Smooth muscle cell (in vitro differentiated cells): ENCODE data around the gene HOPX. TPM values are rescaled to one million over a fixed set of nuclear protein-coding genes. Genes with fewer than 3 reads are reported as not detected.
A peak's percentile ranks its signal among the peaks of the same experiment; 100 is the strongest.

Source experiments
- DNase-seq: peaks from one replicate; lab custom pipeline; 2025; ENCODE audit not compliant: unreplicated experiment; lab: John Stamatoyannopoulos, UW
- H2AFZ ChIP-seq: fragments of 200-600 bp; sonication (generic); 2 replicates; pipeline ENCODE4 v1.6.0; 2016; ENCODE audit warnings: antibody characterized with exemption, low read depth, mild to moderate bottlenecking
- H3F3A ChIP-seq: fragments of 200-600 bp; sonication (generic); 2 replicates; pipeline ENCODE4 v1.6.0; 2017; ENCODE audit warnings: antibody characterized with exemption, low read depth
- H3K27ac ChIP-seq: fragments of 200-600 bp; sonication (generic); 2 replicates; pipeline ENCODE4 v1.5.1; 2016; ENCODE audit warnings: low read depth, mild to moderate bottlenecking
- H3K27me3 ChIP-seq: fragments of 200-600 bp; sonication (generic); 2 replicates; pipeline ENCODE4 v1.6.1; 2016; ENCODE audit warnings: low read depth, mild to moderate bottlenecking
- H3K36me3 ChIP-seq: fragments of 200-600 bp; sonication (generic); 2 replicates; pipeline ENCODE4 v1.5.1; 2016; ENCODE audit warnings: low read depth
- H3K4me1 ChIP-seq: fragments of 200-600 bp; sonication (generic); 2 replicates; pipeline ENCODE4 v1.5.1; 2016; ENCODE audit warnings: low read depth
- H3K4me2 ChIP-seq: fragments of 200-600 bp; sonication (generic); 2 replicates; pipeline ENCODE4 v1.6.0; 2016; ENCODE audit warnings: mild to moderate bottlenecking
- H3K4me3 ChIP-seq: fragments of 200-600 bp; sonication (generic); 2 replicates; pipeline ENCODE4 v1.5.1; 2016; ENCODE audit warnings: mild to moderate bottlenecking
- H3K79me2 ChIP-seq: fragments of 200-600 bp; sonication (generic); 2 replicates; pipeline ENCODE4 v1.6.0; 2016; ENCODE audit warnings: low read depth, mild to moderate bottlenecking
- H3K9ac ChIP-seq: fragments of 200-600 bp; sonication (generic); 2 replicates; pipeline ENCODE4 v1.6.0; 2016; ENCODE audit warnings: low read depth
- H3K9me3 ChIP-seq: fragments of 200-600 bp; sonication (generic); replicated peaks from 2 replicates; pipeline ENCODE4 v1.5.1; 2016; ENCODE audit warnings: low read depth
- H4K20me1 ChIP-seq: fragments of 200-600 bp; sonication (generic); 2 replicates; pipeline ENCODE4 v1.6.0; 2016; ENCODE audit warnings: low read depth
- CTCF ChIP-seq: fragments of 200-600 bp; sonication (generic); IDR thresholded peaks from 2 replicates; pipeline ENCODE4 v1.5.1; 2017; ENCODE audit warnings: borderline replicate concordance, mild to moderate bottlenecking, antibody characterized with exemption; ENCODE audit not compliant: insufficient read depth, poor library complexity, severe bottlenecking
- WGBS: methylation state at CpG from one replicate; pipeline ENCODE4 v1.1.7; 2016; ENCODE audit warnings: low lambda C conversion rate; 5-methylcytosine and 5-hydroxymethylcytosine counted together
- polyA plus RNA-seq: library from polyadenylated mRNA; unstranded; fragments of >200 nt; fragmentation: Nextera tagmentation; extraction: Ambion mirVana; gene quantifications from 2 replicates; pipeline ENCODE4 v1.2.1, GENCODE V29; 2016
- total RNA-seq: library from RNA; depleted of rRNA; stranded (reverse); fragments of >200 nt; gene quantifications from 2 replicates; pipeline ENCODE4 v1.2.3, GENCODE V29; 2014

The HOPX gene
- total and polyA plus RNA-seq, 2 experiments from 2014 or later: 86.9 to 111 TPM

DNA sequence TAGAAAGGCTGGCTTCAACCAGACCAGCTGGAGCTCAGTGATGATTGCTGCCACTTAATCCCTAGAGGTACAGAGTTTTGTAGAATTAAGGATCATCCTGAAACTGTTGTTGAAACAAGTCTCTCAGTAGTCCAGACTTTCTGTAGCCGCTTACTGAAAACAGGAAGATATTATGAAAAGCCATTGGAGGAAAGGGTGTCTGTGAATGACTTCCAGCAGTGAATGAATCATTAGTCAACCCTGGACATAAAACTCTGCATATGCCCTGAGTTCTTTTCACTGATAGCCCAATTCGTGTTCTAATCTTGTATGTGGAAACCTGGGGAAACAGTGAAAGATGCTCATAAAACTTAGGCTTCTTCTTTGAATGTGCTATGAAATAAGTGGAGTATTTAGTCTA, 14.8 kb downstream of the HOPX start:
- no peak overlapping the region for H3K4me3 ChIP-seq
- H3K9ac ChIP-seq: no peak overlapping the region
- WGBS: 9% methylated on average over 2 of the region's 2 CpGs
- peak overlapping the region; percentile 46 for H2AFZ ChIP-seq
- DNase-seq: no peak
- no peaks in the 10 kb centered on the region for H3K79me2 ChIP-seq
- H3F3A ChIP-seq: peaks cover 9% of the 10 kb centered on the region
- H3K27me3 ChIP-seq: no peaks in the 10 kb centered on the region
- no peaks in the 10 kb centered on the region for H3K9me3 ChIP-seq
- peak overlapping the region; percentile 80 for H3K27ac ChIP-seq
- no peaks in the 10 kb centered on the region for H3K36me3 ChIP-seq
- no peak for TF ChIP-seq CTCF
- no peaks in the 10 kb centered on the region for H3K4me1 ChIP-seq
- no peaks in the 10 kb centered on the region for H4K20me1 ChIP-seq
- peak overlapping the region; percentile 61 for H3K4me2 ChIP-seq

- no peak for TF ChIP-seq CTCF
- Histone ChIP-seq H3K79me2 (no peaks in the 10 kb centered on the region), H3K27ac (peak overlapping the region; percentile 80), H3K9ac (no peak overlapping the region), H4K20me1 (no peaks in the 10 kb centered on the region), H3F3A (peaks cover 9% of the 10 kb centered on the region), H3K9me3 (no peaks in the 10 kb centered on the region), H3K4me2 (peak overlapping the region; percentile 61), H3K36me3 (no peaks in the 10 kb centered on the region), H2AFZ (peak overlapping the region; percentile 46), H3K4me3 (no peak overlapping the region), H3K4me1 (no peaks in the 10 kb centered on the region), H3K27me3 (no peaks in the 10 kb centered on the region)
- 26% methylated on average over 5 of the region's 5 CpGs for WGBS
- DNase-seq: no peak
Observed at GRCh38 chr4:56665781-56666180, 15.3 kb downstream of the HOPX start.

DNA sequence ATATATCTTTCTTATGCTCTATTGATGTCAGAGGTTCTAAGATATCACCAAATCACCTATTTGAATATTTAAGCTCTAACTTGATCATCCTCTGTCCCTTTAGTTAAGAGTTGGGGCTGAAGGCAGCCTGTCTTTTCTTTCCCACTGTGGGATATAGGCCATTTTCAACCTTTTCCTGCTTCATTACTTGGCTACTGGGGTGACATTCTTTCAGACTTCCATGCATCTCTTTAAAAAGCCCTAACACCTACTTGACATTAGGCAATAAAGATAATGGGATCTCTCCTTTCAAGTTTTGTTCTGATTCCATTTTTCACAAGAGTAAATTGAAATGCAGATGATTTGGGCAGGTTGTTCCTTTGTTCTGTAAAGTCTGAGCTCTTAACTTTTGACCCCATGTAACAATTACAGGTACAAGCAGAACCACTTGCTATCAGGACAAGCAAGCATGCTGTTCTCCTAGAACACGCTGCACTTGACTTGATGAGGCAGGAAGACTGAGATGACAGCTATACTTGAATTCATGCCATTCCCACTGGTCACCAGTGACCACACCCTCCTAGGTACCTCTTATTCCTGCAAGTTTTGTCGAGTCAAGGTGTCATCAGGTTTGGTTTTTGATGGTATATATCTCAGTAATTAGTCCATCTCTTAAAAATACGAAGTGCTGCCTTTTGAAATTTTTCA, 18.2 kb downstream of the HOPX start:
- H3K4me1 ChIP-seq: peaks cover 3% of the 10 kb centered on the region
- no peak for TF ChIP-seq CTCF
- no peak for DNase-seq
- H3K4me2 ChIP-seq: no peak overlapping the region
- no peak overlapping the region for H3K9ac ChIP-seq
- no peaks in the 10 kb centered on the region for H3K36me3 ChIP-seq
- no peak overlapping the region for H2AFZ ChIP-seq
- H3K79me2 ChIP-seq: no peaks in the 10 kb centered on the region
- H4K20me1 ChIP-seq: no peaks in the 10 kb centered on the region
- H3K9me3 ChIP-seq: no peaks in the 10 kb centered on the region
- no peaks in the 10 kb centered on the region for H3K27me3 ChIP-seq
- WGBS: 65% methylated on average over 3 of the region's 3 CpGs
- H3K4me3 ChIP-seq: no peak overlapping the region
- peaks cover 9% of the 10 kb centered on the region for H3F3A ChIP-seq
- H3K27ac ChIP-seq: no peak overlapping the region

GRCh38 chr4:56659946-56660345, 21.1 kb downstream of the HOPX start:
- DNase-seq: no peak
- Histone ChIP-seq H3K4me3 (no peak overlapping the region), H4K20me1 (no peaks in the 10 kb centered on the region), H3F3A (no peaks in the 10 kb centered on the region), H3K27me3 (no peaks in the 10 kb centered on the region), H3K27ac (no peak overlapping the region), H3K4me2 (no peak overlapping the region), H2AFZ (no peak overlapping the region), H3K9ac (no peak overlapping the region), H3K79me2 (peaks cover 8% of the 10 kb centered on the region), H3K36me3 (no peaks in the 10 kb centered on the region), H3K4me1 (peaks cover 4% of the 10 kb centered on the region), H3K9me3 (no peaks in the 10 kb centered on the region)
- 96% methylated on average over 1 of the region's 1 CpG for WGBS
- TF ChIP-seq CTCF: no peak
